K562 (cell line): ENCODE measurements around the gene APOBEC3A. TPM values are rescaled to one million over a fixed set of nuclear protein-coding genes. Genes with fewer than 3 reads are reported as not detected.

Experiments used
- ATAC-seq: fragments of 200-7000 bp; cut with Tn5 transposase; 3 replicates; pipeline ENCODE4 v1.9.1; 2020; ENCODE audit warnings: moderate library complexity
- BruUV-seq: library from RNA; stranded (reverse); fragments of 400-500 nt; replicated peaks from 2 replicates; lab custom pipeline; 2021; lab: Mats Ljungman, UMichigan
- CTCF ChIA-PET: fragments of 300-600 bp; formaldehyde crosslinking; extraction: SDS; loops from one replicate; lab custom pipeline; 2021; ENCODE audit warnings: low intra/inter-chr PET ratio; lab: Yijun Ruan, JAX
- POLR2A ChIA-PET: fragments of 300-600, 350-650 bp; sonication (Branson Sonifier 250); formaldehyde crosslinking; extraction: SDS; loops from one replicate; lab custom pipeline; 2021; ENCODE audit warnings: antibody characterized with exemption, inconsistent platforms; lab: Yijun Ruan, JAX
- DNase-seq, 4 experiments: peaks; one replicate each; pipeline versions ENCODE4 v3.0.0 to v3.0.0-alpha.2; 2011 to 2018; ENCODE audit warnings: low spot score in 3 of 4, mixed read lengths in 3 of 4; ENCODE audit errors: extremely low read depth in 1 of 4
- FAIRE-seq: peaks from 2 replicates; lab custom pipeline; 2011; peaks lifted over from hg19 to GRCh38; lab: Jason Lieb, UNC
- H2AFZ ChIP-seq: 2 replicates; pipeline ENCODE4 v1.6.0; 2011; ENCODE audit warnings: low read depth, low read length, control low read depth, inconsistent platforms
- H3K27ac ChIP-seq: fragments of 200-600 bp; 3 replicates; pipeline ENCODE4 v1.8.0; 2011; ENCODE audit warnings: low read depth, mild to moderate bottlenecking, control low read depth, inconsistent platforms, low read length, moderate library complexity, mixed read lengths; ENCODE audit errors: extremely low read depth
- H3K27me3 ChIP-seq, 2 experiments: fragments of 300-600 bp in 1 of 2; 2 replicates in 1 of 2; 3 replicates in 1 of 2; pipeline versions ENCODE4 v1.6.0 to v1.8.0; 2011; ENCODE audit warnings: inconsistent platforms in 2 of 2, low read length in 2 of 2, mild to moderate bottlenecking in 1 of 2, mixed read lengths in 1 of 2, moderate library complexity in 1 of 2; ENCODE audit not compliant: control insufficient read depth in 2 of 2, insufficient read depth in 2 of 2
- H3K36me3 ChIP-seq: fragments of 300-600 bp; 3 replicates; pipeline ENCODE4 v1.8.0; 2011; ENCODE audit warnings: mild to moderate bottlenecking, low read length, inconsistent platforms; ENCODE audit not compliant: control insufficient read depth, insufficient read depth
- H3K4me1 ChIP-seq, 2 experiments: fragments of 200-600 bp in 1 of 2; replicated peaks in 1 of 2; 2 replicates in 1 of 2; 3 replicates in 1 of 2; pipeline versions ENCODE4 v1.5.1 to v1.8.0; 2011; ENCODE audit warnings: inconsistent platforms in 2 of 2, low read length in 2 of 2, mild to moderate bottlenecking in 1 of 2, mixed read lengths in 1 of 2, moderate library complexity in 1 of 2; ENCODE audit not compliant: control insufficient read depth in 2 of 2, insufficient read depth in 2 of 2
- H3K4me2 ChIP-seq: 2 replicates; pipeline ENCODE4 v1.6.1; 2011; ENCODE audit warnings: low read length, control low read depth, inconsistent platforms, mixed read lengths; ENCODE audit not compliant: insufficient read depth
- H3K4me3 ChIP-seq: fragments of 200-600 bp; sonication (generic), shearing (Covaris generic); 2 replicates; pipeline ENCODE4 v1.5.1; 2016; ENCODE audit warnings: control low read depth, inconsistent platforms
- H3K79me2 ChIP-seq: fragments of 200-600 bp; 3 replicates; pipeline ENCODE4 v1.8.0; 2011; ENCODE audit warnings: low read length, inconsistent platforms; ENCODE audit not compliant: control insufficient read depth, insufficient read depth
- H3K9ac ChIP-seq, 2 experiments: 2 replicates each; pipeline versions ENCODE4 v1.6.0 to v1.6.1; 2011; ENCODE audit warnings: low read depth in 2 of 2, low read length in 2 of 2, control low read depth in 1 of 2, inconsistent platforms in 1 of 2, mild to moderate bottlenecking in 1 of 2, mixed read lengths in 1 of 2; ENCODE audit not compliant: insufficient read depth in 1 of 2
- H3K9me1 ChIP-seq: one replicate; pipeline ENCODE4 v1.6.0; 2011; ENCODE audit warnings: inconsistent platforms, mild to moderate bottlenecking, low read length, moderate library complexity; ENCODE audit not compliant: control insufficient read depth, insufficient read depth
- H3K9me3 ChIP-seq: replicated peaks from 2 replicates; pipeline ENCODE4 v1.5.1; 2011; ENCODE audit warnings: low read depth, low read length, inconsistent platforms; ENCODE audit not compliant: control insufficient read depth, insufficient read depth
- H4K20me1 ChIP-seq: replicated peaks from 2 replicates; pipeline ENCODE4 v1.6.1; 2011; ENCODE audit warnings: low read length, inconsistent platforms, mixed read lengths; ENCODE audit not compliant: control insufficient read depth, insufficient read depth
- HLTF ChIP-seq: fragments of 450-650 bp; IDR thresholded peaks from 2 replicates; pipeline ENCODE4 v1.6.1; 2016
- ZFP1 ChIP-seq: fragments of 450-650 bp; formaldehyde crosslinking; IDR thresholded peaks from 2 replicates; pipeline ENCODE4 v1.4.0; 2020; ENCODE audit warnings: mild to moderate bottlenecking, mixed read lengths
- ZNF311 ChIP-seq: fragments of 250-450 bp; sonication (Bioruptor Pico); IDR thresholded peaks from 2 replicates; pipeline ENCODE4 v1.4.0; 2020; ENCODE audit warnings: mild to moderate bottlenecking, moderate library complexity
- WGBS: fragments of 100-300 bp; shearing (Covaris generic); methylation state at CpG from one replicate; pipeline ENCODE4 v1.1.6; 2016; ENCODE audit warnings: low coverage, mixed read lengths; ENCODE audit not compliant: insufficient coverage; ENCODE audit errors: missing lambda C conversion rate; 5-methylcytosine and 5-hydroxymethylcytosine counted together
- in situ Hi-C: fragments of 300-500 bp; cut with MboI; formaldehyde crosslinking; loops from 4 replicates; pipeline ENCODE4 v1.15.0; 2018; ENCODE audit warnings: inconsistent platforms, mixed read lengths
- intact Hi-C: fragments of 100-400 bp; cut with micrococcal nuclease; formaldehyde crosslinking; loops from 2 replicates; pipeline ENCODE4 v1.14.2; 2022
- polyA plus RNA-seq, 8 experiments: library from polyadenylated mRNA; depleted of rRNA in 4 of 8; stranded (reverse) in 5 of 8; unstranded in 3 of 8; fragments of >200 nt; fragmentation: Nextera tagmentation in 2 of 8; fragmentation: Illumina TruSeq in 1 of 8; extraction: Ambion mirVana in 2 of 8; extraction: Trizol in 1 of 8; gene quantifications; 2 replicates each; pipeline versions ENCODE4 v1.2.1 to v1.2.3, GENCODE V29; 2011 to 2014; ENCODE audit warnings: inconsistent platforms in 1 of 8, missing spikeins in 1 of 8
- total RNA-seq, 7 experiments: library from RNA; depleted of rRNA in 6 of 7; stranded (reverse); fragments of >200 nt in 6 of 7; fragmentation: Illumina TruSeq in 2 of 7; extraction: Trizol in 2 of 7; gene quantifications; 2 replicates each; pipeline versions ENCODE4 v1.2.1 to v1.2.3, GENCODE V29; 2011 to 2021; ENCODE audit warnings: low replicate concordance in 1 of 7
- TF ChIP-seq, protein P1 (sequence below): sonication (generic); formaldehyde crosslinking; IDR thresholded peaks from 2 replicates; pipeline ENCODE4 v1.8.1; 2023; ENCODE audit warnings: mild to moderate bottlenecking, missing genetic modification reagents

The APOBEC3A gene
- total and polyA plus RNA-seq, 9 of the 15 experiments (the other 6 are each of a cell fraction or from before 2014, with no cell fraction given), result 0.04 TPM; not detected in 8

DNA sequence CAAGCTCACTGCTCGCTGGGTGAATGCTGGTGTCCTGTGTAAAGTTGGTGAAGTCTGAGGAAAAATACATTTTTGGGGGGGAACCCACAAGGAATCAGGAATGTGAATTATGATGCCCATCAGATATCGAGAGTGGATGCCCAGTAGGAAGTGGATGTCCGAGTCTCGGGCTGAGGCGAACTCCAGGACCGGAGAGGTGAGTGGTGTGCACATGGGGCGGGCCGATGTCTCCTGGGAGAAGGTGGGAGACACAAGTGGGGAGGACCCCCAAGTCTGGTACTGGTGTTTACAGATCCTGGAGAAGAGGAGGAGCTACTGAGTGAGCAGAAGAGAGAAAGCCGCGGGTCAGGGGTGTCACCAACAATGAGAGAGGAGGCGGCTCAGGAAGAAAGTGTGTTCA is 19.2 kb upstream of the APOBEC3A start (continued):
- TF ChIP-seq, protein P1, sequence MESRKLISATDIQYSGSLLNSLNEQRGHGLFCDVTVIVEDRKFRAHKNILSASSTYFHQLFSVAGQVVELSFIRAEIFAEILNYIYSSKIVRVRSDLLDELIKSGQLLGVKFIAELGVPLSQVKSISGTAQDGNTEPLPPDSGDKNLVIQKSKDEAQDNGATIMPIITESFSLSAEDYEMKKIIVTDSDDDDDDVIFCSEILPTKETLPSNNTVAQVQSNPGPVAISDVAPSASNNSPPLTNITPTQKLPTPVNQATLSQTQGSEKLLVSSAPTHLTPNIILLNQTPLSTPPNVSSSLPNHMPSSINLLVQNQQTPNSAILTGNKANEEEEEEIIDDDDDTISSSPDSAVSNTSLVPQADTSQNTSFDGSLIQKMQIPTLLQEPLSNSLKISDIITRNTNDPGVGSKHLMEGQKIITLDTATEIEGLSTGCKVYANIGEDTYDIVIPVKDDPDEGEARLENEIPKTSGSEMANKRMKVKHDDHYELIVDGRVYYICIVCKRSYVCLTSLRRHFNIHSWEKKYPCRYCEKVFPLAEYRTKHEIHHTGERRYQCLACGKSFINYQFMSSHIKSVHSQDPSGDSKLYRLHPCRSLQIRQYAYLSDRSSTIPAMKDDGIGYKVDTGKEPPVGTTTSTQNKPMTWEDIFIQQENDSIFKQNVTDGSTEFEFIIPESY (CRISPR knock-in tag), result no peak

DNA sequence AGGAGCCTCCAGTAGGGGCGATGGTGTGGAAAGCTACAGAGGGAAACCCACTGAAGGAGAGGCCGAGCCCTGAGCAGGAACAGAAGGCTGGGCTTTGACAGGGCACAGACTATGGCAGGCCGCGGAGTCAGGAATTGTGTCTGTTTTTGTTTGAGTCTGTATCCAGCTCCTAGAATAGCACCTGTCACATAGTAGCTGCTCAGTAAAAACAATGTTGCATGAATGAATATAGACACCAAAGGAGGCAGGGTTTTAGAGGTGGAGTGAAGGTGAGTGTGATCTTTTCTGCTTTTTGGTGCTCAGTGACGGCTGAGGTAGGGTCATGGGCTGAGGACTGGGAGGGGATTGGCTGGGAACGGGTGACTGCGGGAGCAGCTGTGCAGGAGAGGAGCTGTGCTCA is 18.5 kb upstream of the APOBEC3A start:
- in situ Hi-C loops (no loop called here), intact Hi-C loops (no loop called here)
- peaks cover 2 to 43% of the 10 kb centered on the region in 2 experiments; a peak in 4 of 5 replicates for H3K27me3 ChIP-seq
- FAIRE-seq, result no peak
- H3K9me3 ChIP-seq, result no peaks in the 10 kb centered on the region
- WGBS, result 42% methylated on average over 7 of the region's 7 CpGs
- no peak overlapping the region for H3K4me2 ChIP-seq
- no peak overlapping the region for H3K27ac ChIP-seq
- H4K20me1 ChIP-seq, result no peaks in the 10 kb centered on the region
- no peak overlapping the region for H3K4me3 ChIP-seq
- POLR2A ChIA-PET, result interaction anchor here (1.4 kb wide), 1 partner anchor 10 kb away, joined by 3 read pairs; no protein-coding TSS in a partner anchor
- no peak for DNase-seq
- no peak overlapping the region for H3K9ac ChIP-seq
- CTCF ChIA-PET, result no interaction called here
- no peak for TF ChIP-seq HLTF
- no peak for TF ChIP-seq ZFP1 (CRISPR knock-in tag)
- no peak for TF ChIP-seq ZNF311 (CRISPR knock-in tag)
- no peaks in the 10 kb centered on the region for H3K79me2 ChIP-seq
- ATAC-seq, result no peak
- H3K9me1 ChIP-seq, result no peaks in the 10 kb centered on the region
- H3K4me1 ChIP-seq, result peaks cover 0 to 3% of the 10 kb centered on the region in 2 experiments; a peak in 3 of 5 replicates
- no peak overlapping the region for H2AFZ ChIP-seq
- H3K36me3 ChIP-seq, result no peaks in the 10 kb centered on the region
- no TSS peak for BruUV-seq
